GM04504 (cell line): Measurements from ENCODE around the gene IPO9.
"Not testable (repeated sequence)": the region's sequence is repeated elsewhere in the genome, so short reads cannot be mapped to it uniquely, and the experiment has no call there.

ENCODE experiments used
- DNase-seq: peaks from one replicate; pipeline ENCODE4 v3.0.0-alpha.2; 2012; ENCODE audit warnings: low read depth

The IPO9 gene

DNA sequence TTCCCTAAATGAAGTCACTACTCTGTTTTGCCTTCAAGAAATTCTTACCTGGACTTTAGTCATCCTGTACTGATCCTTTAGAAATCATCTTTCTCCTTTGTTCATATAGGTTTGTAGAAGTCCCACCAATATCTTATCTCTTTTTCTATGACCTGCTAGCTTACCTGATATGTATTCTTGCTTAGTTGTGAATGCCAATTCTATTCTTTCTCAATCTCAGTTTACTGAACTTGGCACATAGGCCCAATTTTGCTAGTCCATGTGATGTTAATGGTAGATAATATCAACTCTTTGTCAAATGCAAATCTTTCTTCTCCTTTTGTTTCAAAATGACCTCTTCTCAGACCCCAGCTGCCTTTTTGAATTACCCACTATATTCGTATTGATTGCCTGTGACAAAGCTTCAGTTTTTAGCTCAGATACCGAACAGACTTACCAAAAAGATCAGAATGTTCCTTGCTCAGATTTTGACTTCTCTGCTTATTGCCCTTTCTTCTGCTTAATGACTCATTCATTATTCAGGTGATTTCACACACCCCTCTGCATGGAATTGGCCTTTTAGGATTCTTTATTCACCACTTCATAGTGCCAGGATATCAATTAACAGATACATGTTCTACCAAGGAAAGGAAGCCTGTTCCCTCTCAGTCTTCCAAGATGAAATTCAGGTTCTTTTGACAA lies 20.6 kb downstream of the IPO9 start:
- no peak for DNase-seq

DNA sequence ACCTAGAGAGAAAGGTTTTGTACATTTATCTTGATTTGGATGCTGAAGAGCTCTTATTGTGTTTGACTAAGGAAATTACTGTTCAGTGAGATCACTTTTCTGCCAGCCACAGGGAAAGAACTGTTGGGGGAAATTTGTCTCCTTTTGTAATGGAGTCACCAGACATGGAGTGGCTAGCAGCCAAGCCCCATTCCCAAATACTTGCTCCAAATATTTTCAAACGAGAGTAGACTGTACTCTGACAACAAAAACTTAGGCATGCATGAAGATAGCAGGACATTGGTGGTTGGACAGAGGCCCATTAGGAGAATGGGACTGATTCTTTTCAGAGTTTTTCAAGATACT lies 21.1 kb downstream of the IPO9 start:
- peak; percentile 55 for DNase-seq

DNA sequence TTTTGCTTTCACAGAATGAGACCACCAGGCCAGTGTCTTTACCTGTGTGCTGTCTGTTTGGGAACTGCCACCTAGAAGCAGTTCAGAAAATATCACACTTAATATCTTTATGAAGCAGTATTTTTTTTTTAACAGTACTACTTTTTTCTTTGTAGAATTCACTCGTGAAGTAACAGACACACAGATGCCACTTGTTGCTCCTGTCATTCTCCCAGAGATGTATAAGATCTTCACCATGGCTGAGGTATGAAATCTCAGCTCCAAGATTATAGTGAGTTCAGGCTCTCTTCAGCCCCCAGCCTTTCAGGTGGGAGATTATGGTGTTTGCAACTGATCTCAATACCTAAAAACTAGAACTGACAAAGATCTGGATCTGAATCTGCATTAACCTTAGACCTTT lies 23.0 kb downstream of the IPO9 start:
- DNase-seq, result no peak

DNA sequence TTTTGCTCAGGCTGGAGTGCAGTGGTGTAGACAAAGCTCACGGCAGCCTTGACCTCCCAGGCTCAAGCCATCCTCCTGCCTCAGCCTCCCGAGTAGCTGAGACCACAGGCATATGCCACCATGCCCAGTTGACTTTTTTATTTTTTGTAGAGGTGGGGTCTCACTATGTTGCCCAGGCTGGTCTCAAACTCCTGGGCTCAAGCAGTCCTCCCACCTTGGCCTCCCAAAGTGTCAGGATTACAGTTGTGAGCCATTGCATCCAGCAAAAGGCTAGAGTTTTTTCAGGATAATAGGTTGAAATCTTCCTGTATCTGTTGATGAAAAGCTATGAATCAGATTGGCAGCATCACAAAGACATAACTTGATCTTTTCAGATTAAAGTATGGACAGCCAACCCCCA lies 27.8 kb downstream of the IPO9 start:
- DNase-seq, result not testable (repeated sequence)

DNA sequence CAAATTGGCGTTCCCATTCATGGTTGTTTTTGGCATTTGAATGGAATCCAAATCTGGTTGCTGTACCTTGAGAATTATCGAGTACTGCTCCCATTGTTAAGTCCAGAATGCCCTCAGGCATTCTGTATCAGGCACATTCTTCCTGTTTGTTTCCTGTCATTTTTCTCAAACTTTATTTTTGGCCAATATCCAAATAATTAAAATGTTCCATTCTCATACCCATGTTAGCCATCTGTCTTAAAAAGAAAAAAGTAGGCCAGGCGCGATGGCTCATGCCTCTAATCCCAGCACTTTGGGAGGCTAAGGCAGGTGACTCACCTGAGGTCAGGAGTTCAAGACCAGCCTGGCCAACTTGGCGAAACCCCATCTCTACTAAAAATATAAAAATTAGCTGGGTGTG lies 30.5 kb downstream of the IPO9 start:
- DNase-seq, result no peak

DNA sequence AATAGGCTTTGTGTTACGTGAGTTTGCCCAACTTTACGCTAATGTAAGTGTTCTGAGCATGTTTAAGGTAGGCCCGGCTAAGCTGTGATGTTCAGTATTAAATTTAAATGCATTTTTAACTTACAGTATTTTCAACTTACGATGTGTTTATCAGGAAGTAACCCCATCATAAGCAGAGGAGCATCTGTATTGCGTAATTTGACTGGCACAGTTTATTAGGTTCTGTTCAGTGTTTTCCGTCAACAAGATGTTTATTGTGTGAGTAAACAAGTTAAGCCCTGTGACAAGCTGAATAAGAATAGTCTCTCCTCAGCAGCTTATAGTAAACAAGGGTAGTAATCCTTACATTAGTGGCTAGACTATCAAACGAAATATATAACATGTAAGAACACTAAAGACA lies 32.5 kb downstream of the IPO9 start:
- DNase-seq, result no peak

DNA sequence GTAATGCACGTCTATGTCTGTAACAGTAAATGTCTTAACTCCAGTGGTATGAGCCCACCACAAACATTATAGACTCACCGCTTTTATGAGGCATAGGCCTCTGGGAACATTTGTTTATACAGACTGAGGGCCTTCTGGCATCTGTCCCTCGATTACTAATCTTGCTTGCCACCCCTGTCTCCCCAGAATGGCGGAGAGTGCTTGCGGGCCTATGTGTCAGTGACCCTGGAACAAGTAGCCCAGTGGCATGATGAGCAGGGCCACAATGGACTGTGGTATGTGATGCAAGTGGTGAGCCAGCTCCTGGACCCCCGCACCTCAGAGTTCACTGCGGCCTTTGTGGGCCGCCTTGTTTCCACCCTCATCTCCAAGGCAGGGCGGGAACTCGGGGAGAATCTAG lies 41.4 kb downstream of the IPO9 start:
- no peak for DNase-seq

GRCh38 chr1:201874672-201875071 lies 45.7 kb downstream of the IPO9 start:
- no peak for DNase-seq

GRCh38 chr1:201876148-201876818 lies 47.3 kb downstream of the IPO9 start:
- no peak for DNase-seq

GRCh38 chr1:201877877-201878401 lies 49.0 kb downstream of the IPO9 start:
- DNase-seq, result no peak

- no peak for DNase-seq
These were observed 52.1 kb downstream of the IPO9 start for GRCh38 chr1:201880928-201881571.

DNA sequence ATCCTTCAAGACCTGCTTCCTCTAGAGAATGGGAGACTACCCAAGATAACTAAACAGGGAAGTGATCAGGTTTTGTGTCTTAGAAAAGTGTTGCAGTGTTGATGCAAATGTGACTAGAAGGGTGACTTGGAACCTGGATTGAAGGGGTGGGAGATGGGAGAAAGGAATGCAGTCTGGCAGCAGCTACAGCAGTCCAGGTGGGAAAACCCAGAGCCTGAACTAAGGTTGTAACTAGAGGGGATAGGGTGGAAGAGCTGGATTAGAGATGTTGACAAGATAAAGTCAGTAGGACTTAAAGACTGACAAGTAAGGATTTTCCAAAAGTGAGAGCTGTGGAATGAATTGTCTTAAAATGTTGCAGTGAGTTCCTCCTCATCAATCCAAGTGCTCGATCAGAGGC lies 52.7 kb downstream of the IPO9 start:
- no peak for DNase-seq

DNA sequence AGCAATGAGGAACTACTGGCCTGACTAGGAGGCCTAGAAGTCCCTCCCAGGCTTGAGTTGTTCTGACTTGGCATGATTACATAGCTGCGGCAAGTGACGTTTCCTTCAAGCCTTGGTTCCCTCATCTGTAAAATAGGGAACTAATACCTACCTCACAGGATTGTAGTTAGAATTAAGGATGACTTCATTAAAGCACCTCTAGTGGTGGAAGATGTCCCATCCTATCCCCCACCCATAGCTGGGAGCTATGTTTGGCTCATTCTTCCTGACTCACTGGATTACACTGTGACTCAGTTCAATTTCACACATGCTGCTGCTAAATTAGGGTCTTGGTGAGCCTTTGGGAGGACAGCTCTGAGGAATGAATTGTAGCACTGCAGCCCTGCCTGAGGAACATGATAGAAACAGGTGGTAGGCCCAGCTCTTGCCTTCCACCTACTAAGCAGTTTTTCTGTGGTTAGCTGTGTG lies 53.7 kb downstream of the IPO9 start:
- DNase-seq, result peak; percentile 72

DNA sequence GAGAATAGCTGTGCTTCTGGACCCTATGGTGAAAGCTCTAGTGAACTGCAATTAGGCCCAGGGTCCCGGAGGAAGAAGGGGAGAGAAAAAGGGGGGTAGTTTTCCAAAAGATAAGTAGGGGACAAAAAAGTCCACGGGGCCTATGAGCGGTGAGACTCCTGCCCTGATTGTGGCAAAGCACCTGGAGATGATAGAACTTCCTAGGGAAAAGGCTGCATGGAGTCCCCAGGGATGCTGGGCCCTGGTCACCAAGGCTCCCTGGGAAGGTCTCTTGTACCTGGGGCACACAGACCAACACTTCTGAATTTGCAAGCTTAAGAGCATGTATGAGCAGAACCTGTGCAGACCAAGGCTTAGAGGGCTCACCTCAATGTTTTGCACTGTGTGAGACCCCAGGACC lies 54.3 kb downstream of the IPO9 start:
- DNase-seq, result no peak

- DNase-seq, result no peak
These were observed 54.8 kb downstream of the IPO9 start for GRCh38 chr1:201883786-201884185.

GRCh38 chr1:201884425-201884824 lies 55.5 kb downstream of the IPO9 start:
- DNase-seq, result no peak

DNA sequence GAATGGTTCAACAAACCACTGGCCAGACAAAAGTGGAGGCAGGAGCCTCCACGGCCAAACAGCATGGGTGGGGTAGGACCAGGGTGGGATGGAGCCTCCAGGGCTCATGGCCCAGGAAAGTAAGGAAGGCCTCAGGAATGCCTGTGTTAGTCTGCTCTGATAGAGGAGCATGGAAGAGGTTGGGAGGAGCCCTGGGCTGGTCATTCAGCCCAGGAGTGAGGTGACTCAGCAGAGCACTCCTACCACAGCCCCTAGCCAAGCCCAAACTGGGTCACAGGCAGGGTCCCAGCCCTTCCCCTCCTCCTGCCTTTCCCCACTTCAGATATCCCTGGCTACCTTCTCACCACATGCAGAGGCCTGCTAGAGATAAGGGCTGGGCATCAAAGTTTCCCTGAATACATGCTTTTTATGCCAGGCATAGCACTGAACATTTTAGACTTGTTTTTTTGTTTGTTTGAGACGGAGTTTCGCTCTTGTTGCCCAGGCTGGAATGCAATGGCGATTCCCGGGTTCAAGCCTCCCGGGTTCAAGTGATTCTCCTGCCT lies 56.6 kb downstream of the IPO9 start:
- no peak for DNase-seq

DNA sequence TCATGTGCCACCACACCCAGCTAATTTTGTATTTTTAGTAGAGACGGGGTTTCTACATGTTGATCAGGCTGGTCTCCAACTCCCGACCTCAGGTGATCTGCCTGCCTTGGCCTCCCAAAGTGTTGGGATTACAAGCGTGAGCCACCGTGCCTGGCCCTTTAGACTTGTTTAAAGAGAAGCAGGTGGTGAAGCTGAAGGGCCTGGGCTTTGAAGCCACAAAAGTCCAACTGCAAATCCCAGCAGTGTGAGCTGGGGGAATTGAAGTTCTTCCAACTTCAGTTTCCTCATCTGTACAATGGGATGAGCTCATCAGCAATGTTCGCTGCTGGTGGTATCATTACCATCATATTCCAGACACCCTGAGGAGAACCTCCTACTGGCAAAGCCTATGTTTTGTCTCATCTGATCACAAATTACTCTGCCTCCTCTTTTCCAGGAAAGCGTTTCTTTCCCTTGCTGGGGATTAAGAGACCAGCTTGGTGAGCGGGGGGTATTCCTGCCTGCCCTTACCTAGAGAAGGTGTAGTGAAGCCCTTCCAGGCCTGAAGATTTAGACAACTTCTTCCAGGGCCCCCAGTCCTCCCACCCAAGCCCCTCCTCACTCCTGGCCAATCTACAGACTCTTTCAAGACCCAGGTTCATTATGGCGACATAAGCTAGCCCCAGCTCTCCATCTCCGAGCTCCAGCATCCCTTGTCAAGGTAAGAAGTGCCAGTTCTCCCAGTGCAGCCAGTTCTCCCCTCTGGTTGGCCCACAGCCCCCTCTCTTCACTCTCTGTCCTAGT lies 57.3 kb downstream of the IPO9 start:
- DNase-seq, result no peak

- DNase-seq, result no peak
These were observed 58.3 kb downstream of the IPO9 start for GRCh38 chr1:201887116-201887866.

DNA sequence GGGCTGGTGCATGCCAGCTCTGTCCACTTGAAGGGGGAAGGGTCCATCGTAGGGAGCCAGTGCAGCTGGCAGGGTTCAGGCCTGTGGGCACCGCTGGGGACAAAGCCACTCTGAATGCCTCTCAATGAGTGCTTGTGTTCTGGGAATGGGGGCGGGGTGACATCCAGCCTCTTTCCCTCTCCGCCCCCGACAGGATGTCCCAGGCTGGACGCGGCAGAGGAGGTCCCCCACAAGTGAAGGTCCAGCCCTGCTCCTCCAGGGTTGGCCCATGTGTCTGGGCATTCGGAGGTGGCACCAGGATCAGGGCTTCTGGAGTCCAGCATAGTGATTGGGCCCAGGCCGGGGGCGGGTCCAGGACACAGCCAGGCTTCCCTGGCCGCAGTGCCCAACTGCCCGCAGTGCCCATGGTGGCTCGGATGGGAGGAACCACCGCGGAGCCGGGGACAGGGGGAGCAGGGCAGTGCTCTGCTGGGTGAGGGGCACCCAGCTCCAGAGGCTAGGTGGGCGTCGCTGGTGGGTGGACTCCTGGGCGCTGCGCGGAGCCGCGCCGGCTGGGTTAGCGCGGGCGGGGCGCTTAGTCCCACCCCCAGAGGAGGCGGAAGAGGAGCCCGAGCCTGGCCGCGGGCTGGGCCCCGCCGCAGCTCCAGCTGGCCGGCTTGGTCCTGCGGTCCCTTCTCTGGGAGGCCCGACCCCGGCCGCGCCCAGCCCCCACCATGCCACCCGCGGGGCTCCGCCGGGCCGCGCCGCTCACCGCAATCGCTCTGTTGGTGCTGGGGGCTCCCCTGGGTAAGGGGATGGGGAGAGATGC lies 59.5 kb downstream of the IPO9 start, which contains the start of gene SHISA4:
Gene SHISA4, plus strand, starts transcription at position 617 of the 808 bp plus-strand sequence. Its CDS starts 97 bp downstream, at position 714.
- no peak for DNase-seq
